ENCODE measurements around the gene MRPL47.

- no peak for TF ChIP-seq CTCF (IDR thresholded peaks at IDR 0.05)
- TF ChIP-seq POLR2A (IDR thresholded peaks at IDR 0.05), result no peak
These were observed 15.3 kb downstream of the MRPL47 start for GRCh38 chr3:179589143-179589542.
